Measurements from ENCODE around the gene SH2D3A.

Gene SH2D3A

GRCh38 chr19:6778386-6778785 lies 11.2 kb upstream of the SH2D3A start (continued):
- TF ChIP-seq, protein P1, sequence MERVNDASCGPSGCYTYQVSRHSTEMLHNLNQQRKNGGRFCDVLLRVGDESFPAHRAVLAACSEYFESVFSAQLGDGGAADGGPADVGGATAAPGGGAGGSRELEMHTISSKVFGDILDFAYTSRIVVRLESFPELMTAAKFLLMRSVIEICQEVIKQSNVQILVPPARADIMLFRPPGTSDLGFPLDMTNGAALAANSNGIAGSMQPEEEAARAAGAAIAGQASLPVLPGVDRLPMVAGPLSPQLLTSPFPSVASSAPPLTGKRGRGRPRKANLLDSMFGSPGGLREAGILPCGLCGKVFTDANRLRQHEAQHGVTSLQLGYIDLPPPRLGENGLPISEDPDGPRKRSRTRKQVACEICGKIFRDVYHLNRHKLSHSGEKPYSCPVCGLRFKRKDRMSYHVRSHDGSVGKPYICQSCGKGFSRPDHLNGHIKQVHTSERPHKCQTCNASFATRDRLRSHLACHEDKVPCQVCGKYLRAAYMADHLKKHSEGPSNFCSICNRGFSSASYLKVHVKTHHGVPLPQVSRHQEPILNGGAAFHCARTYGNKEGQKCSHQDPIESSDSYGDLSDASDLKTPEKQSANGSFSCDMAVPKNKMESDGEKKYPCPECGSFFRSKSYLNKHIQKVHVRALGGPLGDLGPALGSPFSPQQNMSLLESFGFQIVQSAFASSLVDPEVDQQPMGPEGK (tag by site-specific recombination; IDR thresholded peaks at IDR 0.05) = no peak
- TF ChIP-seq ZNF132 (tag by site-specific recombination; IDR thresholded peaks at IDR 0.05; ENCODE audit: borderline replicate concordance) = no peak
- no peak for TF ChIP-seq REST (tag by site-specific recombination; IDR thresholded peaks at IDR 0.05)
- TF ChIP-seq ZNF449 (tag by site-specific recombination; IDR thresholded peaks at IDR 0.05) = no peak
- no peak for TF ChIP-seq ZNF837 (tag by site-specific recombination; IDR thresholded peaks at IDR 0.05)
- no peak for TF ChIP-seq ZNF580 (tag by site-specific recombination; IDR thresholded peaks at IDR 0.05)
- TF ChIP-seq, protein P2, sequence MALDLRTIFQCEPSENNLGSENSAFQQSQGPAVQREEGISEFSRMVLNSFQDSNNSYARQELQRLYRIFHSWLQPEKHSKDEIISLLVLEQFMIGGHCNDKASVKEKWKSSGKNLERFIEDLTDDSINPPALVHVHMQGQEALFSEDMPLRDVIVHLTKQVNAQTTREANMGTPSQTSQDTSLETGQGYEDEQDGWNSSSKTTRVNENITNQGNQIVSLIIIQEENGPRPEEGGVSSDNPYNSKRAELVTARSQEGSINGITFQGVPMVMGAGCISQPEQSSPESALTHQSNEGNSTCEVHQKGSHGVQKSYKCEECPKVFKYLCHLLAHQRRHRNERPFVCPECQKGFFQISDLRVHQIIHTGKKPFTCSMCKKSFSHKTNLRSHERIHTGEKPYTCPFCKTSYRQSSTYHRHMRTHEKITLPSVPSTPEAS (tag by site-specific recombination; IDR thresholded peaks at IDR 0.05) = no peak
- TF ChIP-seq ZSCAN16 (tag by site-specific recombination; IDR thresholded peaks at IDR 0.05) = no peak
- TF ChIP-seq, protein P3, sequence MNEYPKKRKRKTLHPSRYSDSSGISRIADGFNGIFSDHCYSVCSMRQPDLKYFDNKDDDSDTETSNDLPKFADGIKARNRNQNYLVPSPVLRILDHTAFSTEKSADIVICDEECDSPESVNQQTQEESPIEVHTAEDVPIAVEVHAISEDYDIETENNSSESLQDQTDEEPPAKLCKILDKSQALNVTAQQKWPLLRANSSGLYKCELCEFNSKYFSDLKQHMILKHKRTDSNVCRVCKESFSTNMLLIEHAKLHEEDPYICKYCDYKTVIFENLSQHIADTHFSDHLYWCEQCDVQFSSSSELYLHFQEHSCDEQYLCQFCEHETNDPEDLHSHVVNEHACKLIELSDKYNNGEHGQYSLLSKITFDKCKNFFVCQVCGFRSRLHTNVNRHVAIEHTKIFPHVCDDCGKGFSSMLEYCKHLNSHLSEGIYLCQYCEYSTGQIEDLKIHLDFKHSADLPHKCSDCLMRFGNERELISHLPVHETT (tag by site-specific recombination; IDR thresholded peaks at IDR 0.05) = no peak
- no peak for TF ChIP-seq ZNF354C (tag by site-specific recombination; IDR thresholded peaks at IDR 0.05; ENCODE audit: borderline replicate concordance, low read depth)

DNA sequence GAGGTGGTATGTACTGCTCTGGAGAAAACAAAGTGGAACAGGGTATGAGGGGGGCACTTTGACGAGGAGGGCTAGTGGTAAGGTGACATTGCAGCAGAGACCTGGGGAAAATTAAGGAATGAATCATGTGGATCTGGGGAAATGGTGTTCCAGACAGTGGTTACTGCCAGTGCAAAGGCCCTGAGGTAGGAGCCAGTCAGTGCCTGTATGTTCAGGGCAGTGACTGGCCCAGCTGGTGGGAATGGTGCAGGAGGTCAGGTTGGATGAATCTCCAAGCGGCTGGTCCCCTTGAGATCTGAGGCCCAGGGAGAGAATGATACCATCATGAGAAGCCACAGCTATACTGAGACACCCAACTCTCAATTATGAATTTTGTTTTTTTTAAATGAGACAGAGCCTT lies 10.2 kb upstream of the SH2D3A start:
- Histone ChIP-seq H3K27ac (ENCODE audit: extremely low read depth, low read depth, low read length) (no peak overlapping the region), H3K4me1 (ENCODE audit: control insufficient read depth, insufficient read depth, low read length) (no peaks in the 10 kb centered on the region), H3K9me3 (ENCODE audit: control insufficient read depth, insufficient read depth, low read depth, low read length) (no peaks in the 10 kb centered on the region), H3K4me3 (ENCODE audit: low read depth, low read length) (no peak overlapping the region), H3K36me3 (ENCODE audit: control insufficient read depth in 2 of 2, insufficient read depth in 1 of 2, low read length in 2 of 2) (no peaks in the 10 kb centered on the region)
- TF ChIP-seq ZNF518A (tag by site-specific recombination; conservative IDR thresholded peaks at IDR 0.05; ENCODE audit: low read depth) (no peak), ZNF623 (tag by site-specific recombination; IDR thresholded peaks at IDR 0.05) (peak; percentile 92), ZBTB11 (tag by site-specific recombination; conservative IDR thresholded peaks at IDR 0.05; ENCODE audit: low read depth) (no peak), ZNF266 (tag by site-specific recombination; IDR thresholded peaks at IDR 0.05; ENCODE audit: low read depth) (no peak)
- POLR2A ChIA-PET = no interaction called here
- CTCF ChIA-PET = no interaction called here

All from HEK293 (cell line).